ENCODE measurements around the gene MEX3D.

DNA sequence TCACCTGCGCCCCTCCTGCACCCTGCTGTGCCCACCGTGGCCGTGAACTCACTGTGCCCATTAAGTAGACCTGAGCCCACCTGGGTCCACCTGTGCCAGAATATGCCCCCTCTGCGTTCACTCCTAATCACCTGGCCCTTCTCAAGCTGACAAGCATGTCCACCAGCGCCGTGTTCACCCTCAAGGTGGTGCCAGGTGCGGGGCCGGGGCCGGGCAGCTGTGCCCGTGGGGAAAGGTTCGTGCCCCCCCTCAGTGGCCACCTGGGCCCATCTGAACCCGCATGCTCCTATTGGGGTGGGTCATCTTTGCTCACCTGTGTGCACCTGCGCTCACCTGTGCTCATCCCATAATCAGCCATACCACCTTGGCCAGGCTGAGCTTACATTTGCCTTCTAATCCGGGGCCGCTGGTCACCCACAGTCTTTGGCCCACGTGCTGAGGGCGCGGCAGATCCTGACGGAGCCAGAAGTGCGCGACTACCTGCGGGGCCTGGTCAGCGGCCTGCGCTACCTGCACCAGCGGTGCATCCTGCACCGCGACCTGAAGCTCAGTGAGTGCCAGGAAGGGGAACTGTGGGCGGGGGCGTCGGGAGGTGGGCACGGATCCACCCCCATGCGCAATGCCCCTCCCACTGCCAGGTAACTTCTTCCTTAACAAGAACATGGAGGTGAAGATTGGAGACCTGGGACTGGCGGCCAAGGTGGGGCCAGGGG, 41.9 kb downstream of the MEX3D start:
- TF ChIP-seq, protein P1, sequence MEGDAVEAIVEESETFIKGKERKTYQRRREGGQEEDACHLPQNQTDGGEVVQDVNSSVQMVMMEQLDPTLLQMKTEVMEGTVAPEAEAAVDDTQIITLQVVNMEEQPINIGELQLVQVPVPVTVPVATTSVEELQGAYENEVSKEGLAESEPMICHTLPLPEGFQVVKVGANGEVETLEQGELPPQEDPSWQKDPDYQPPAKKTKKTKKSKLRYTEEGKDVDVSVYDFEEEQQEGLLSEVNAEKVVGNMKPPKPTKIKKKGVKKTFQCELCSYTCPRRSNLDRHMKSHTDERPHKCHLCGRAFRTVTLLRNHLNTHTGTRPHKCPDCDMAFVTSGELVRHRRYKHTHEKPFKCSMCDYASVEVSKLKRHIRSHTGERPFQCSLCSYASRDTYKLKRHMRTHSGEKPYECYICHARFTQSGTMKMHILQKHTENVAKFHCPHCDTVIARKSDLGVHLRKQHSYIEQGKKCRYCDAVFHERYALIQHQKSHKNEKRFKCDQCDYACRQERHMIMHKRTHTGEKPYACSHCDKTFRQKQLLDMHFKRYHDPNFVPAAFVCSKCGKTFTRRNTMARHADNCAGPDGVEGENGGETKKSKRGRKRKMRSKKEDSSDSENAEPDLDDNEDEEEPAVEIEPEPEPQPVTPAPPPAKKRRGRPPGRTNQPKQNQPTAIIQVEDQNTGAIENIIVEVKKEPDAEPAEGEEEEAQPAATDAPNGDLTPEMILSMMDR (IDR thresholded peaks at IDR 0.05; ENCODE audit: insufficient read depth, low read depth, low read length): no peak
- TF ChIP-seq EZH2 (IDR thresholded peaks at IDR 0.05; ENCODE audit: insufficient read depth, low read length): no peak
